Upper lobe of left lung (tissue), 6 donors: Measurements from ENCODE around the gene NKPD1. TPM values are rescaled to one million over a fixed set of nuclear protein-coding genes. Genes with fewer than 3 reads are reported as not detected.

Source experiments
- ATAC-seq, 2 donors: fragments of 200-7000 bp; cut with Tn5 transposase; one replicate each; pipeline ENCODE4 v1.9.1; 2022; ENCODE audit warnings: mild to moderate bottlenecking in 2 of 2, moderate library complexity in 2 of 2; ENCODE audit not compliant: low FRiP score in 2 of 2
- DNase-seq, 2 donors: peaks; one replicate each; pipeline ENCODE4 v3.0.0-alpha.2; 2019 to 2020
- H3K27ac ChIP-seq, 4 donors: fragments of 200-600 bp; sonication (generic); one replicate each; pipeline ENCODE4 v1.5.1; 2016 to 2019
- H3K27me3 ChIP-seq, 4 donors: fragments of 200-600 bp; sonication (generic); one replicate each; pipeline ENCODE4 v1.5.1; 2017 to 2019
- H3K36me3 ChIP-seq, 4 donors: fragments of 200-600 bp; sonication (generic); one replicate each; pipeline ENCODE4 v1.5.1; 2016 to 2019
- H3K4me1 ChIP-seq, 4 donors: fragments of 200-600 bp; sonication (generic); one replicate each; pipeline ENCODE4 v1.5.1; 2018 to 2019
- H3K4me3 ChIP-seq, 4 donors: fragments of 200-600 bp; sonication (generic); one replicate each; pipeline ENCODE4 v1.5.1; 2017 to 2019; ENCODE audit warnings: mild to moderate bottlenecking in 2 of 4, moderate library complexity in 1 of 4
- H3K9me3 ChIP-seq, 4 donors: fragments of 200-600 bp; sonication (generic); one replicate each; pipeline ENCODE4 v1.5.1; 2018 to 2019
- CTCF ChIP-seq, 6 experiments: fragments of 450-650 bp in 4 of 6; fragments of 200-600 bp in 2 of 6; sonication (generic) in 2 of 6; IDR thresholded peaks; one replicate each; pipeline ENCODE4 v1.5.1; 2016 to 2019; ENCODE audit warnings: antibody characterized with exemption in 6 of 6
- EP300 ChIP-seq, 4 donors: sonication (generic); formaldehyde crosslinking; IDR thresholded peaks; one replicate each; pipeline ENCODE4 v1.5.1; 2017; ENCODE audit warnings: antibody characterized with exemption in 4 of 4, control low read depth in 2 of 4
- POLR2A ChIP-seq, 4 donors: fragments of 450-650 bp; IDR thresholded peaks; one replicate each; pipeline ENCODE4 v1.5.1; 2016 to 2017; ENCODE audit warnings: antibody characterized with exemption in 4 of 4, mild to moderate bottlenecking in 2 of 4
- POLR2AphosphoS5 ChIP-seq, 2 donors: sonication (generic); formaldehyde crosslinking; IDR thresholded peaks; one replicate each; pipeline ENCODE4 v1.5.1; 2017; ENCODE audit warnings: antibody characterized with exemption in 2 of 2
- WGBS, 2 donors: methylation state at CpG; one replicate each; pipeline ENCODE4 v1.1.5; 2017 to 2018; 5-methylcytosine and 5-hydroxymethylcytosine counted together
- total RNA-seq, 6 donors: library from RNA; depleted of rRNA in 4 of 6; stranded (reverse); fragments of >200 nt in 4 of 6; gene quantifications; one replicate each; pipeline versions ENCODE4 v1.1.0 to v1.2.1, GENCODE V29; 2016 to 2021
- donor health status: DM: no; HTN: no; CAD: no; lungs with moderate emphysema.
- donor health status: DM: no; HTN: yes; CAD: no; lungs with severe emphysema.

NKPD1 gene
- total RNA-seq, 6 donors from 2014 or later = under 0.01 to 1.00 (median 0.17) TPM; not detected in 1

- no peak for ATAC-seq
- peak in 1 of 2 donors; percentile 83 for DNase-seq
- TF ChIP-seq POLR2A (IDR thresholded peaks at IDR 0.05) = no peak
- TF ChIP-seq POLR2AphosphoS5 (IDR thresholded peaks at IDR 0.05) = no peak
- no peak for TF ChIP-seq CTCF (IDR thresholded peaks at IDR 0.05)
- TF ChIP-seq EP300 (IDR thresholded peaks at IDR 0.05) = no peak
- no peak overlapping the region for H3K27ac ChIP-seq
- no peaks in the 10 kb centered on the region for H3K36me3 ChIP-seq
- no peaks in the 10 kb centered on the region for H3K9me3 ChIP-seq
- H3K4me1 ChIP-seq = peaks cover 5 to 12% (median 7%) of the 10 kb centered on the region in 4 donors
- 69 to 90% methylated on average over 13 to 23 of the region's 27 CpGs for WGBS, 2 donors
- no peak overlapping the region for H3K4me3 ChIP-seq
- H3K27me3 ChIP-seq = peaks cover 0 to 22% (median 7%) of the 10 kb centered on the region in 4 donors
These were observed 2.1 kb downstream of the NKPD1 start for GRCh38 chr19:45158503-45159209.

DNA sequence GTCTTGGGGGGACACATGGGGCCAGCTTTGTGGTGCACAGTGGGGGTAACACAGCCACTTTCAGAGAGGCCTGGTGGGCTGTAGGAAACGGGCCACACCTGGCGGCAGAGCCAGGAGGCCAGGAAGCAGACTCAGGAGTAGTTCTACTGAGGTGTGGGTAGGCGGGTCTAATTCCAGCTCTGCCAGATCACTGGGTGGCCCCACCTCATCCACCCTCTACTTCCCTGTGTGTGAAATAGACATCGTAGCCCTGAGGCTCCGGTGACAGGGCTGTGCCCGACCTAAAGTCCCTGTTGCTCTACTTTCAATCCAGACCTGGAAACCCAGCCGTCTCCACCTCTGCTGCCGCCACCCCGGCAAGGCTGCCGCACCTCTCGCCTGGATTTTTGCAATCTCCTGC is 4.0 kb downstream of the NKPD1 start:
- no peaks in the 10 kb centered on the region for H3K36me3 ChIP-seq
- no peak overlapping the region for H3K4me3 ChIP-seq
- WGBS, 2 donors = 72 to 78% methylated on average over 10 to 11 of the region's 11 CpGs
- peaks cover 0 to 36% (median 24%) of the 10 kb centered on the region in 4 donors for H3K27me3 ChIP-seq
- TF ChIP-seq POLR2AphosphoS5 (IDR thresholded peaks at IDR 0.05) = no peak
- no peak for TF ChIP-seq POLR2A (IDR thresholded peaks at IDR 0.05)
- no peak for TF ChIP-seq CTCF (IDR thresholded peaks at IDR 0.05)
- no peak for TF ChIP-seq EP300 (IDR thresholded peaks at IDR 0.05)
- DNase-seq (peak in 1 of 2 donors; percentile 47), ATAC-seq (no peak)
- no peaks in the 10 kb centered on the region for H3K9me3 ChIP-seq
- H3K4me1 ChIP-seq = peaks cover 24 to 31% (median 26%) of the 10 kb centered on the region in 4 donors
- H3K27ac ChIP-seq = no peak overlapping the region

GRCh38 chr19:45156011-45156630 is 4.7 kb downstream of the NKPD1 start:
- TF ChIP-seq EP300 (IDR thresholded peaks at IDR 0.05) (no peak), POLR2AphosphoS5 (IDR thresholded peaks at IDR 0.05) (no peak), CTCF (IDR thresholded peaks at IDR 0.05) (no peak), POLR2A (IDR thresholded peaks at IDR 0.05) (no peak)
- H3K27me3 ChIP-seq = peaks cover 0 to 39% (median 27%) of the 10 kb centered on the region in 4 donors
- DNase-seq (peak in 1 of 2 donors; percentile 60), ATAC-seq (no peak)
- no peaks in the 10 kb centered on the region for H3K36me3 ChIP-seq
- WGBS, 2 donors = 79 to 88% methylated on average over 3 to 8 of the region's 11 CpGs
- no peaks in the 10 kb centered on the region for H3K9me3 ChIP-seq
- H3K4me3 ChIP-seq = no peak overlapping the region
- H3K27ac ChIP-seq = no peak overlapping the region
- peaks cover 24 to 35% (median 27%) of the 10 kb centered on the region in 4 donors for H3K4me1 ChIP-seq

DNA sequence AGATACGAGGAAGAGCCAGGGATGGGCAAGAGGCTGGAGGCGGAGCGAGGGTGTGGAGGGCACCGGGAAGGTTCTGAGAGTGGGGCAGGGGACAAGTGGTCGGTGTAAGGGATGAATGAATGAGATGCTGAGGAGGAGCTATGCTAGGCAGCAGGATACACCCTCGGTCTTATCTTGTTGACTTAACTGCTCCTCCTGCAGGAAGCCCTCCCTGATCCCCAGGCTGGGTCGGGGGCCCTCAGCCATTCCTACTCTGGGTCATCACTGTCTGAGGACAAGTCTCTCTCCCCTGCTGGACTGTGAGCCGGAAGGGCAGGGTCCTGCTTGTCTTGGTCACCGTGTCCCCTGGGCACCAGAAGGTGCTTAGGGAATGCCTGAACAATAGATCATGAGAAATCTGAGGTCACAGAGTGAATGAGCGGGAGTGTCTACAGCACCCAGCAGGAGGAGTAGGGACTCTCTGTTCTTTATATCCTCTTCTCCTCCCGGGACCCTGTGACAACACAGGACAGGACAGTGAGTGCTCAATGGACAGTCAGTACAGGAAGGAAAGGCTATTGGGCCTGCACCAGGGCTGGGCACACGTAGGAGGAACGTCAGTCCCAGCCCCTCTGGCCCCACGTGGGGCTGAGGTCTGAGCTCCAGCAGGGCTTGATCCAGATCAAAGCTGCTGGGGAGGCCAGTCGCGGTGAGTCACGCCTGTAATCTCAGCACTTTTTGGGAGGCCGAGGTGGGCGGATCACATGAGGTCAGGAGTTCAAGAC is 6.5 kb downstream of the NKPD1 start:
- ATAC-seq = peak in 1 of 2 donors; percentile 57
- H3K36me3 ChIP-seq = no peaks in the 10 kb centered on the region
- peak overlapping the region in 3 of 4 donors; percentile 25 to 38 (median 35) for H3K4me3 ChIP-seq
- no peak for DNase-seq
- TF ChIP-seq POLR2AphosphoS5 (IDR thresholded peaks at IDR 0.05) = no peak
- no peak for TF ChIP-seq CTCF (IDR thresholded peaks at IDR 0.05)
- no peak for TF ChIP-seq POLR2A (IDR thresholded peaks at IDR 0.05)
- TF ChIP-seq EP300 (IDR thresholded peaks at IDR 0.05) = no peak
- peaks cover 0 to 35% (median 27%) of the 10 kb centered on the region in 4 donors for H3K27me3 ChIP-seq
- H3K9me3 ChIP-seq = no peaks in the 10 kb centered on the region
- H3K4me1 ChIP-seq = peaks cover 24 to 33% (median 27%) of the 10 kb centered on the region in 4 donors
- no peak overlapping the region for H3K27ac ChIP-seq
- 48 to 58% methylated on average over 18 to 19 of the region's 19 CpGs for WGBS, 2 donors
